ENCODE data around the gene RASSF7.
A peak's percentile ranks its signal among the peaks of the same experiment; 100 is the strongest.

RASSF7 gene

DNA sequence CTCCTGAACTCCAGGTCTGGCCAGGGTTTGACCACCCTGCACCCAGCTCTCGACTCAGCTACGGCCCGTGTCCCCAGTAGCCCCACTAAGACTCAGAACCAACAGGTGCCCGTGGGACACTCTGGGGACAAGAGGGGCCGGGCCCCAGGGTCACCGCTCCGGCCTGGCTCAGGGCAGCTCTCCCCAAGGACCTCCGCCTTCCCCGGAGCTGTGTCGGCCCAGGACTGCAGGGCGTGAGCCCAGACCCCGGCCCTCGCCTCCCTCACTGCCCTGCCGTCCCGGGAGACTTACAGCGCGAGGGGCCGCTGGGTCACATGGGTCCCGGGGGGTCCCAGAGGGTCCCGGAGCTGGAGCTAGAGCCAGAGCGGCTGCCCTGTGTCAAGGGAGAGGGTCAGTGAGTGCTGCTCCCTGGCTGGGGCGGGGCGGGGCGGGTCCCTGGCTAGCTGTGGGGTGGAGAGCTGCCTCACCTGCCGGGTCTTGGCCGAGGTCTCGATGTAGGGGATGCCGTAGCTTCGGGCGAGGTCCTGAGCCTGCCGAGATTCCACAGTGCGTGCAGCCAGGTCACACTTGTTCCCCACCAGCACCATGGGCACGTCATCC, 27.7 kb upstream of the RASSF7 start:
- DNase-seq: no peak

DNA sequence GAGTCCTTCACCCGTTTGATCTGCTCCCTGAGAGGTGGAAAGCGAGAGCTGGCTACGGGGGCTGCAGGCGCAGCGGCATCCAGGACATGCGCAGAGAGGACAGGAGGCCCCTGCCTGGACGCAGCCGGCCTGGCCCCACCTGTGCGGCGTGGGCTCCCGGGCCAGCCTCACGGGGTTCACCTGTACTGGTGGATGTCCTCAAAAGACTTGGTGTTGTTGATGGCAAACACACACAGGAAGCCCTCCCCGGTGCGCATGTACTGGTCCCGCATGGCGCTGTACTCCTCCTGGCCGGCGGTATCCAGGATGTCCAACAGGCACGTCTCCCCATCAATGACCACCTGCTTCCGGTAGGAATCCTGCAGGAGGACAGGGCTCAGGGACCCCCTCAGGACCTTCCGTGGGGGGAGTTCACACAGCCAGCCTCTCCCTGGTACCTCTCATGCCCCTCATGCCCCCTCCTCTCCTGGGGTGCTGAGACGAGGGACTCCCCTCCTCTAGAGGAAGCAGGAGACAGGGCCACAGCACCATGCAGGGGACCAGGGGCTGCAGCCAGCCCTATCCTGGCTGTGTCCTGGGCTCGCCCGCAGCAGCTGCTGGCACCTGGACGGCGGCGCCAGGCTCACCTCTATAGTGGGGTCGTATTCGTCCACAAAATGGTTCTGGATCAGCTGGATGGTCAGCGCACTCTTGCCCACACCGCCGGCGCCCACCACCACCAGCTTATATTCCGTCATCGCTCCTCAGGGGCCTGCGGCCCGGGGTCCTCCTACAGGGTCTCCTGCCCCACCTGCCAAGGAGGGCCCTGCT, 27.0 kb upstream of the RASSF7 start:
- no peak for DNase-seq

DNA sequence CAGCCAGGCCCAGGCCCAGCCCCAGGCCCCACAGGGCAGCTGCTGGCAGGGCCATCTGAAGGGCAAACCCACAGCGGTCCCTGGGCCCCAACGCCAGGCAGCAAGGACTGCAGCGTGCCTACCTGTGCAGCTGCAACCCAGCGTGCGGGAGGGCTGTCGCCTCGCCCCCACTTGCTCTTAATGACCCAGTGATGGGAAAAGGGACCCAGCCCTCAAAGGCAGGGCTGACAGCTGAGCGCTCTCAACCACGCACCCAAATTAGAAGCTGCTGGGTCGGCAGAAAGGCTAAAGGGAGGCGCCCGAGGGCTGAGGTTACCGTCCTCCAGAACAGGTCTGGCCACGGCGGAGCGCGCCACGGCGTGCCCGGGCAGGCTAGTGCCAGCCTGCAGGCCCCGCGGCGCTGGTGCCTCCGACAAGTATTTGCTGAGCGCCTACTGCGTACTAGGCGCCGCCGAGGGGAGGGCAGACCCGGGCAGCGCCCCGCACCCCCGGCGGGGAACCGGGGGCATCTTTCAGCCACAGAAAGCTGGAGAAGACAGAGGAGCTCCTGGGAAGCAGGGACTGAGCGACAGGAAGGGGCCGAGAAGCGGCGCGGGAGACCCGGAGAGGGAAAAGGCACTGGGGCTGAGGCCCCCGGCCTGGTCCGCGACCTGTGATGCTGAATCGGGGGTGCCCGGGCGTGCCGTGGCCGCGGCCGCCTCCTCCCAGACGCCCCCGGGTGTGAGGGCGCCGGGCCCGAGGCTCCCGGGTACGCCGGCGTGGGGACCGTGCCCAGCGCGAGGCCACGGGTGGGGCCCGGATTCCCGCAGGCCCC, 26.2 kb upstream of the RASSF7 start:
- peak in 6 of 56 donors; percentile 5 to 40 (median 26) for DNase-seq

DNA sequence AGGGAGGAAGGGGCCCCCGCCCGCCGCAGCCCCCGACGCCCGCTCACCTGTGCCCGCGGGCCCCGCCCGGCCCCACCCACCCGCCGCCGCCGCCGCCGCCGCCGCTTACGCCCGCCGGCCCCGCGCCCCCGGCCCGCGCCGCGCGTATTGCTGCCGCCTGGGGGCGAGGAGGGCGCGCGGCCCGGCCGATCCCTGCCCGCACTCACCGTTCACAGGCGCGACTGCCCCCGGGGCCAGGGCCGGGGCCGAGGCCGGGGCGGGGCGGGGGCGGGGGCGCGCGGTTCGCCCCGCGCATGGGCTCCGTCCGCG, 25.6 kb upstream of the RASSF7 start:
- DNase-seq: no peak

- peak; percentile 60 to 96 (median 90) for DNase-seq
These were observed 25.0 kb upstream of the RASSF7 start, which contains the start of gene HRAS for GRCh38 chr11:535519-536454. HRAS (minus strand) TSS chr11:535576.

- DNase-seq: peak in 40 of 56 donors; percentile 14 to 86 (median 55)
These were observed 23.7 kb upstream of the RASSF7 start, which contains the start of gene LRRC56 for GRCh38 chr11:536841-537621. LRRC56 (plus strand) TSS chr11:537527; CDS start chr11:540685, 3,158 bp downstream.

- peak in 1 of 56 donors; percentile 67 for DNase-seq
These were observed 22.9 kb upstream of the RASSF7 start for GRCh38 chr11:537622-538430.

GRCh38 chr11:538431-539051, 22.2 kb upstream of the RASSF7 start:
- no peak for DNase-seq

- no peak for DNase-seq
These were observed 20.7 kb upstream of the RASSF7 start for GRCh38 chr11:539971-540481.

DNA sequence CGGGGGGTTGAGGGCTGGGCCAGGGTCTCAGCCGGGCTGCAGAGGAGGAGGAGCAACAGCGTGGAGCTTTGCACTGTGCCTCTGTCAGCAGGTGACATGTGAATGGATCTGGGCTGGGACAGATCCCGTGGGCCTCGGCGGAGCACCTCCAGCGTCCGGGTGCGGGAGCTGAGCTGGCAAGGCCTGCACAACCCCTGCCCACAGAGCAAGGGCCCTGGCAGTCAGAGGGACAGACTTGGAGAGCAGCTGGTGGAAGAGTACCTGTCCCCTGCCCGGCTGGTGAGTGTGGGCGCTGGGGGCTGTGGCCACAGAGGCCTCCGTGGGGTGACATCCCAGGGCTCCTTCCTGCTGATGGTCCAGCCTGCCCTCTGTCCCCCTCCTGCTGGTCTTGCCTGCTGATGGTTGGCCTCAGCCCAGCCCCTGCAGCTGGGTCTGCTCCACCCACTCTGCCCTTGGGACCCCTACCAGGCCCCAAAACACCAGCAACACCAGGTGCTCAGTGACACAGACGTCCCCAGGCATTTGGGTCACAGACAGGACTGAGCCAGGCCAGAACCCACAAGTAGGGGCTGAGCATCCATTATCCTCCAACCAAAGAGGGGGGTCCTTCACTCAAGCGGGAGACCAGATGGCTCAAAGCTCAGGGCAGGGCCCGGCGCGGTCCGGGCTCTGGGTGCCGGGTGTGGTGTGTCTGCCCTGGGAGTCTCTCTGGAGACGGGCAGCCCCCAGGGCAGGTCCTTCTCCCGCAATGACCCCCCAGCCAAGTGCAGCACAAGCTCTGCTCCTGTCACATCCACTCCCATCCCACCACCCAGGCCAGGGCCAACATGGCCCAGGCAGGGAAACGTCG, 20.0 kb upstream of the RASSF7 start:
- DNase-seq: no peak

- DNase-seq: no peak
These were observed 19.3 kb upstream of the RASSF7 start for GRCh38 chr11:541433-541885.

- DNase-seq: no peak
These were observed 16.0 kb upstream of the RASSF7 start for GRCh38 chr11:544817-545166.

DNA sequence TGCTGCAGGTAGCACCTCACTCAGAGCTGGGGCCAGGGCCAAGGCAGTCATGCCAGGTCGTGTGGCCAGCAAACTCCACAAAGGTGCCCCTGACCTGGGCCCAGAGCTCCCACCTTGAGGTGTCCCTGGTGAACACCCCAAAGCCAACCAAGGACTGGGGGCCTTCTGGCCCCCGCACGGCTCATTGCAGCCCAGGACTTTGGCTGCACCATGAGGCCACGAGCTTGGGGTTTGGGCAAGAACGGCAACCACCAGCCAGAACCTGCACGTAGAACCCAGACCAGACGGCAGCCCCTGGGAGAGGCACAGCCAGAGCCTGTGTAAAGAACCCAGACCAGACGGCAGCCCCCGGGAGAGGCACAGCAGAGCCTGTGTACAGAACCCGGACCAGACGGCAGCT, 15.6 kb upstream of the RASSF7 start:
- DNase-seq: no peak

- no peak for DNase-seq
These were observed 11.8 kb upstream of the RASSF7 start for GRCh38 chr11:548700-549603.

GRCh38 chr11:550021-550745, 10.6 kb upstream of the RASSF7 start:
- DNase-seq: no peak

- no peak for DNase-seq
These were observed 10.1 kb upstream of the RASSF7 start for GRCh38 chr11:550746-551085.
